NCI-H2081 treated with DMSO at 0.1 percent for 48 hours (cell line): ENCODE results near the gene C16orf92.
A peak's percentile ranks its signal among the peaks of the same experiment; 100 is the strongest.

Experiments
- DNase-seq: peaks from one replicate; lab custom pipeline; 2025; lab: John Stamatoyannopoulos, UW

The C16orf92 gene

DNA sequence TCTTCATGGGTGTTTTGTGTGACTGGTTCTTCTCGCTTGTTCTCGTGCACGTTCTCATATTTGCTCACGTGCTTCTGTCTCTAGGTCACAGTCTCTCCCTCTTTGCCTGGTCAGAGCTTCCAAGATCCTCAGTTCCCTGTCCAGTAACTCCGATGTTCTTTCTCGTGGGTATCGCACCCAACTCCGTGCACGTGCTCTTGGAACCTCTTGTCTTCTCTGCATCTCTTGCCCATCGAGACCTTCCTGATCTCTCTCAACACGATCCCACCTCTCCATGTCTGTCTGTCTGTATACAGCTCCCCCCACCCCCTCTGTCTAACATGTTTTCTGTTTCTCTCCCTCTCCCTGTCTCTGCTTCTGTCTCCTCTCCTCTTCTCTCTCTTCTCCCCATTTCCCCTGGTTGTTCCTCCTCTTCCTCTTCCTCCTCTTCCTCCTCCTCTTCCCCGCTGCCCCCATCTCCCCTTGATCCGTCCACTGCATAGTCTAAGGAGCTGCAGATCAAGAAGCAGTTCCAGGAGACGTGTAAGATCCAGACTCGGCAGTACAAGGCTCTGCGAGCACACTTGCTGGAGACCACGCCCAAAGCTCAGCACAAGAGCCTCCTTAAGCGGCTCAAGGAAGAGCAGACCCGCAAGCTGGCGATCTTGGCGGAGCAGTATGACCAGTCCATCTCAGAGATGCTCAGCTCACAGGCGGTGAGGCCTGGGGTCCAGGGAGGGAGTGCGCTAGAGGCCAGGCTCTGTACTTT lies 33.7 kb upstream of the C16orf92 start:
- DNase-seq: no peak

DNA sequence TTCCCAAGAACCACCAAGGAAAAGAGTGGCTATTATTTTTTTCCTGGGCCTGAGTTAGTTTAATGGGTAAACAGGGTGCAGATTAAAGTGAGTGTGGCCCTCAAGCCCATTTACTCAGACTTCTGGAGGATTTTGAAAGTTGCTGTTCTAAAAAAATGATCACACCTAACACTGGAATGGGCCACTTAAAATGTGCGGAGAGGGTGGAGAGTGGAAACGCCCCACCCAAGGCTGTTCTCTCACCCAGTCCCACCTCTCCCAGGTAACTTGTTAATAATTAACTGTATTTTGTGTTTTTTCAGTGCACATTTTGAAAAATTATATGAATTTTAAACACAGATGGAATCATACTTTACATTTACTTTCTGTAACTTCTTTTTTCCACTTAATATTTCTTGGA lies 33.0 kb upstream of the C16orf92 start:
- DNase-seq: no peak

GRCh38 chr16:29990883-29991570 lies 32.0 kb upstream of the C16orf92 start:
- no peak for DNase-seq

DNA sequence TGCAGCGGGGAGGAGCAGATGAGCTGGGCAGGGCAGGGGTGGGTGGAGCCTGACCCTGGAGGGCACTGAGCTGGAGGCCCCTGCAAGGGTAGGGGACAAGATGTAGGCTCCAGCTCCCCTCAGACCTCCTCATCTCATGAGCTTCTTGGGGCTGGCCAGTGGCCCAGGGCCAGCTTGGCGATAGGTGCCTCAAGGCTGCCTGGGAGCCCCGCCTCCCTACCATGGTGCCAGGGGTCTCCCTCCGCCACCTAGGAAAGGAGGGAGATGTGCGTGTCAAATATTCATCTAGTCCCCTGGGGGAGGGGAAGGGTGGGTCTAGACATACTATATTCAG lies 31.5 kb upstream of the C16orf92 start:
- DNase-seq: no peak

GRCh38 chr16:29992344-29992967 lies 30.5 kb upstream of the C16orf92 start:
- DNase-seq: no peak

DNA sequence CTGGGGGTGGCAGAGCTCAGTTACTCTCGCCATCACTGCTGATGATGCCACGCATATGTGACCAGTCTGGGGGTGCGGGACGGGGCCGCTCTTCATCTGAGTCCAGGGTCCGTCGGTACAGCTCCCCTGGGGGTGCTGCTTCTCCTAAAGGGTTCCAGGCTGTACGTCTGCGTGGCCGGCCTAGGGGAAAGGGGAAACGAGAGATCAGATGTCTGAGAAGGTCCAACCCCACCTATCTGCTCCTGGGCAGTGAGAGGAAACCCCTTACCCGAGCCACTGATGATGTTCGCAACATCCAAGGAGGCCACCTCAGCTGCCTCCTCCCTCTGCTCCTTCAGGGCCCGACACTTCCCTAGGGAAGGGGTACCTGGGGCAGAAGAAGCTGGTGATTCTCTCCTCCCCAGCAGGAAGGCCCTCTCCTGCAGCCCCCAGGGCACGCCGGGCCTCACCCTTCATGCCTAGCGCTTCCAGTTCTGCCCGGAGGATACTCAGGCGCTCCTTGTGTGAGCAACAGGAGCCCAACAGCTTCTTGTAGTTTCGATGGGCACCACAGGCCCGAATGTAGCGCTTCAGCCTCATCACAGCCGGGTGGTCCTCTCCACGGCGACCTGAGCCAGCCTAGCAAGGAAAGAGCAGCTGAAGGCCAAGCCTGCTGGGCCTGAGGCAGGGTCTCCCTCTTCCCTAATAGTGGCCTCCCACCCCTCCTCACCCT lies 29.7 kb upstream of the C16orf92 start:
- DNase-seq: no peak

GRCh38 chr16:29993903-29994599 lies 28.9 kb upstream of the C16orf92 start:
- no peak for DNase-seq

DNA sequence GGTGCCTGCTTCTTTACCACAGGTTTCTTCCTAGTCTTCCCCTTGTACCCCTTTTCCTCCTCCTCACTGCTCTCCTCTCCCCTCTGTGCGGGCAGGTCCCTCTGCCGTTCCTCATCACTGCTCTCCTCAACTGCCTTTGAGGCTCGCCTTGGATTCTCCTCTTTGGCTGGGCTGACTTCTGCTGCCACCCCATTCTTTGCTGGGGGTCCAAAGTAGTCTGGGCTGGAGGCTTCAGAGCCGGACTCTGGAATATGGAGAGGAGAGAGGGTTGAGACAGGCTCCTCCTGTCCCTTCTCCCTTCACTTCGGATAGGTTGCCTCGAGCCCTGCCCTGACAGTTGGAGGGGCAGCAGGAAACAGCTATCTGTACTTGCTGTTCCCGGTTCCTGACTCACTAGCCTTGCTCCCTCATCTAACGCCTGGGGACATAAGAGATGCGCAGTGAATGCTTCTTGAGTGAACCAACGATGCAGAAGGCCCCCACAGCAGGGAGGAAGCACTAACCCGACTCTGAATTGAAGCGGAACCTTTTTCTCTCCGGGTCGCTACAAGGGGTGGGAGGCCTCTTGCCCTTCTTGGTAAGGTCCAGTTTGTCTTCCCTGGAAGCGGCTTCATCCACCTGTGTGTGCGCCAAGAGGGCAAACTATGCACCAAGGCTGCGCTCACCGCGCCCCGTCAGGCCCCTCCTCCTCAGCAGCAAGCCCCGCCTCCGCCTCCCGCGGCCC lies 28.2 kb upstream of the C16orf92 start:
- DNase-seq: no peak

GRCh38 chr16:29995324-29995910 lies 27.6 kb upstream of the C16orf92 start, which contains the start of gene HIRIP3:
Gene HIRIP3 (minus strand): TSS chr16:29995617. CDS start chr16:29995605, 12 bp downstream.
- peak; percentile 26 for DNase-seq

- no peak for DNase-seq
Observed at GRCh38 chr16:29995911-29996765, 26.9 kb upstream of the C16orf92 start, which contains the start of gene INO80E. Gene INO80E (plus strand): TSS chr16:29996241. CDS start chr16:29996311, 70 bp downstream.

DNA sequence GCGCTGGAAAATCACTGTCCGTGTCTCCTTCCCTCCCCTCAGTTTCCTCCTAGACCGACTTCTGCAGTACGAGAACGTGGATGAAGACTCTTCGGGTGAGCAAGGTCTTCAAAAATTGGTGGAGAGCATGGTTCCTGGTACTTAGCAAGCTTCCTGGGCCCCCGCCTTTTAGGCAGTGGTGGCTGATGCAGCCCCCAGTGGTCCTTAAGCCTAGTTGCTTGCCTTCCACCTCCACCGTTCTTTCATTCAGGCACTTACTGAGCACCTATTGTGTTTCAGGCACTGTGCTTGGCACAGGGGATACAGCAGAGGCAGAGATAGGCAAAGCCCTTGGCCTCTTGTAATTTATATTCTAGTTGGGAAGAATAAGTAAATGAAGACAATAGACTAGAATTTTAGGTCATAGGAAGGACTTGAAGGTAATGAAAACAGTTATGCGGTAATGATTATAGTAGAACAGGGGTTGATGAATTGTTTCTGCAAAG lies 26.2 kb upstream of the C16orf92 start:
- DNase-seq: no peak

DNA sequence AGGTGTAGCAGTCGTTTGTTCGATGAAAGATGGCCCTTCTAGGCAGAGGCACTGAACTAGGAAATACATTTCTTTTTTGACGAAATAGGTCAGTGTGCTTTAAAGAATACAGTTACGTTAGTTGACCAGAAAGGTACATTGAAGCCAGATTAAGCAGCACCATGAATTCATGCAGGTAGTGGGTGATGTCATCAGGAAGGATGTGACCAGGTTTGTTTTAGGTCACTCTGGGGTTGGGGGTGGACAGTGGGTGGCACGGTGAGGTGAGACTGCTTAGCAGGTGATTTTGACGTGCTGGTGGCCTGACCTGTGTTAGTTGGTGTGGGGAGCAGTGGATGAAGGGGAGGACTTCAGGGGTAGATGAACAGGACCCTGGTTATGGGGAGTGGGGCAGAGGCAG lies 23.4 kb upstream of the C16orf92 start:
- no peak for DNase-seq

DNA sequence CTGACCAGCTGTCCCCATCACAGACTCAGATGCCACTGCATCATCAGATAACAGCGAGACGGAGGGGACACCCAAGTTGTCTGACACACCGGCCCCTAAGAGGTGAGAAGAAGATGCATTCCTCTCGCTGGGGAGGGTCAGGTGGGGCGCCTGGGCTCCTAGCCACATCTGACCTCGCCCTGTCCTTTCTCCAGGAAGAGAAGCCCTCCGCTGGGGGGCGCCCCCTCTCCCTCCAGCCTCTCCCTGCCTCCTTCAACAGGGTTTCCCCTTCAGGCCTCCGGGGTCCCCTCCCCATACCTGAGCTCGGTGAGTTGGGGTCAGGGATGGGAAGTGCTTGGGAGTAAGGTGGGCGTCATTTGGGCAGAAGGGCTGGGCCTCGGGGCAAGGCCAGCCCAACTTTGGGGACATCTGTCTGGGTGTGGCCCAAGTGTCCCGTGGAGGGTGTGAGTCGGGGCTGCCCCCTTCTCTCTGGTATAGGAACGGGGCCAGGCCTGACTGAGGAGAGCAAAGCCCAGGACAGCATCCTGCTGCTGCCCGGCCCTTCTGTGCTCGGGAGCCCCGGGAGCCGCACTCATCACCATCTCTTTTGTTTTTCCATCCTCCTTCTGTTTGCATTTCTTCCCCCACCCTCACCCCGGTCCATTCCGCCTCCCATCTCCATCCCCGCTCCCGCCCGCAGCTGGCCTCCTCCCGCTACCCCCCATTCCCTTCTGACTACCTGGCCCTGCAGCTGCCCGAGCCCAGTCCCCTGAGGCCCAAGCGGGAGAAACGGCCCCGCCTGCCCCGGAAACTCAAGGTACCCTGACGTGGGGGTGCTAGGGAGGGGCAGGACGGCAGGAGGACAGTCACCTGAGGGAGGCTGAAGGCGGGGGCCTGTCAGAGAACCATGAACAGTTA lies 22.0 kb upstream of the C16orf92 start:
- DNase-seq: no peak

GRCh38 chr16:30002614-30003346 lies 20.2 kb upstream of the C16orf92 start:
- DNase-seq: no peak

GRCh38 chr16:30003670-30004423 lies 19.2 kb upstream of the C16orf92 start:
- no peak for DNase-seq

GRCh38 chr16:30004424-30004776 lies 18.6 kb upstream of the C16orf92 start:
- no peak for DNase-seq

DNA sequence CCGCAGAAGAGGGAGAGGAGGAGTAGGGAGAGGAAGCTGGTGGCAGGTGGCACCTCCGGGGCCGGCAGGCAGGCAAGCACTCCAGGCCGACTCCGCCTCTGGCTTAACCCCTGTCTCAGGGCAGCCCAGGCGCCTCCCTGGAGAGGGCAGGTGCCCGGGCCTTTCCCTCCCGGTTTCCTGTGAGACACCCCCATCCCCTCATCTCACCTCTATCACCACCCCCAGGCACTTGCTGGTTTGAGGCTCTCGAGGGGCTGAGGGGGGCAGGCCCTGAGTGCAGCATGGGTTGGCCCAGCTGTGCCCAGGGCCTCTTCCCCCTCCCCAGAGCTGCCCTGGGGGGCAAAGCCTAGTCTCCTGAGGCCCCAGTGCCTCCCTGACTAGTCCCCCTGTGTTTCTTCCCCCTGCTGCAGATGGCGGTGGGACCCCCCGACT lies 18.2 kb upstream of the C16orf92 start:
- DNase-seq: no peak
